NCI-H1694 treated with DMSO at 0.1 percent for 48 hours (cell line): ENCODE results near the gene ERC2.
"Not testable (repeated sequence)": the region's sequence is repeated elsewhere in the genome, so short reads cannot be mapped to it uniquely, and the experiment has no call there.

Experiments used
- DNase-seq: peaks from one replicate; lab custom pipeline; 2025; lab: John Stamatoyannopoulos, UW

The ERC2 gene

DNA sequence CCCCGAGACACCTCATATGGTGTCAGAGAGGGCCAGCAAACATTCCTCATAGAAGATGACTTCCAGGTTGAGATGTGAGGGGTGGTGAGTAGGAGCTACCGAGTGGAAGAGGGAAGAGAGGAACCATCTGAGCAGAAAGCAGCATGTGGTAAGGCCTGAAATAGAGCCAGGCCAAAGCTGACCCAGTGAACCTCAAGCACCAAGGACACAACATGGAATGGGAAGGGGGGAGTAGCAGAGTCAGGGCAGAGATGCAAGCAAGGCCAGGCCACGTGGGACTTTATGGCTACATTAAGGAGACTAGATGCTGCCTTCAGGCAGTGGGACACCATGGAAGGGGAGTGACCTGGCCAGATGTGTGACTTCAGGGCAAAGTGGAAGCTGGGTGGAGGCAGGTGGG lies 942.8 kb downstream of the ERC2 start:
- DNase-seq = no peak

DNA sequence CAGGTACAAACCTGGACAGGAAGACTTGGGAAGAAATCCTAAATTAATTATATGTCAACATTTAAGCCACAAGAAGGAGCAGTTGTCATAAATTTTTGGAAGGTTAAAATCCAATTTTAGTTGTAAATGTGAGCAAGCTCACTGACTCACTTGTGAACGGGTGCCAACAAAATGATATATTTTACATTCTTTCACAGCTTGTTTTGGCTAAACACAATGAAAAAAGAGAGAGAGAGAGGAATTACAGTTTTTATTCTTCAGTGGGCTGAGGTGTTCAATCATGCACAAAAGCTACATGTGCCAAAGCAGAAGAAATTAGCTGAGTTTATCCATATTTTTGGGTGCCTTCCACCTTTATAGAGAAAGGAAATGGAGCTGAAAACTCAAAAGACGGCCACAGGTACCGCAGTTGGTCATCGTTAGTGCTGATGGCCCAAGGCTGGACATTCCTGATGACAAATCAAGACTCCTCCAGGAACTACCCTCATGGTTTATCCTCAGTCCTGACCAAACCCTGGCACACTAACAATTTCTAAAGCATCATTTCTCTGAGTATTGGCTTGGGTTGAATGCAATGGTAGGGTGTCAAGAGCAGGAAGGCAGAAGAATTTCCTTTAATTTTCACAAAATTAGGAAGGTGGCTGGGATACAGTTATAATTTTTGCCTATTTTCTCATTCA lies 943.6 kb downstream of the ERC2 start:
- DNase-seq = no peak

DNA sequence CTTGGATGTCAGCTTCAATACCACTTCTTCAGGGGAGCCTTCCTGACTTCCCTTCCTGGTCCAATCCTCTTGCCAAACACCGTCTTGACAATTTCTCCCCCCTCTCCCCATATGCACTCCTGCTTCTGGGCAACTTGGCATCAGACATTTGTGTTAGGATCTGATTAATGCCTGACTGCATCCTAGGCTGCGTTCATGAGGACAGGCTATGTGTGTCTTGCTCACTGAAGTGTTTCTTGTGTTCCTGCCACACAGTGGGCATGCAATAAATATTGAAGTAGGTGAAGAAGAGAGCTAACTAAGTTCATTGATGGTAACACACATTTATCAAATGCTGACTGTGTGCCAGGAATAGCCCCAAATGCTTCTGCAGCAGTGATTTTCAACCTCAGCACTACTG lies 944.8 kb downstream of the ERC2 start:
- no peak for DNase-seq

DNA sequence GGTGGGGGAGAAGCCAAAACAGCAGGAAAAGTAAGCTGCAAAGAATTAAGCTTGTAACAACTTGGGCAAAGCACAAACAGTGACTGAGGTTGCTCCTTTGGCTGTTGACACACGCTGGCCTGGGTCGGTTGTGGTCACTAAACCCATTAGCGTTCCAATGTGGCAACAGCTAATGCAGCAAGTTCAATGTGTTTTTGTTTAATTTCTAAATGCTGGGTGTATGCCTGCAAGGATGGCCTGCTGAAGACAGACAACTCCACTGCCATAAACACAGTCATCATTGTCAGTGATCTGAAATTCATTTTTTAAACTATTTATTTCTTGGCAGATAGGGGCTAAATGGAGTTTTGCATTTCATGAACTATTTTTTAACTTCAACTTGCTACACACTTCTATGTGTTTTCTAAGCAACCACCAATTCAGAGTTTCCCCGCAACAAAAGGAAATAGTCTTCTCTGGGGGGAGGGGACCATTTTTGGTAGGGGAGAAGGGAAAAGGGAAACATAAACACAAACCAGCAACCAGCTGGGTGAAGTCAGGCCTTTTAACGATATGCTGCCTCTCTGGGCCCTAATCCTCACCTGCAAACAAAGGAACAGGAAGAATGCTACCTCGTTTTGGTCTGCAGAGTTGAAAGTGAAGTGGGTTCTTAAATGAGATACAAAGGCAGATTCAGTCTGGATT lies 946.4 kb downstream of the ERC2 start:
- no peak for DNase-seq

DNA sequence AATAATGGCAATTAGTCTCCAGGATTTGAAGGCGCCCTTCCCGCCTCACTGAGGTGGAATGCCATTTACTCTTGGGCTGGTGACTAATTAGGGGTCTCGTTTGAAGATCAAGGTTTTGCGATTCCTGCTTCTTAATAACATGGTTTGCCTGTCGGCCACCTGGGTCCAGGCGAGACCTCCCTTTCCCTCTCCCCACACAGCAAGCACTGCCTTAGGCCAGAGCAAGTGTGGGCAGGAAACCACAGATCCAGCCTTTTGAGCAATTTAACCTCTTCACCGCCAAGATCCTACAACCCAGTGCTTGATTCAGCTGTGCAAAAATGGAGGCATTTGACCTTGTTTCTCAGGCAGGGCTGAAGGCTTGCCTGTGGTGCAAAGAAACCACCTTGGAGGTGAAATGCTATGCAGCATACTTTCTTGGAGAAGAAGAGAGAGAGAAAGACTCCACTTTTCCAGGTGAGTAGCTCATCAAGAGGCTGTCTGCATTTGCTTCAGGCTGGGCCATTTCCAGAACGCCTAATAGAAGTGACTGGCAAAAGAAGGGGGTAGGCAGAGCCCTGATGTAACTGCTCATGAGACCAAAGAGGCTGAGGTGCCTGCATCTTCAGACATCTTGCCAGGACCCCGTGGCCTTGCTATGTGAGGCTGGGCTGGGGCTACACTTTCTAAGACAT lies 947.1 kb downstream of the ERC2 start:
- DNase-seq = no peak

DNA sequence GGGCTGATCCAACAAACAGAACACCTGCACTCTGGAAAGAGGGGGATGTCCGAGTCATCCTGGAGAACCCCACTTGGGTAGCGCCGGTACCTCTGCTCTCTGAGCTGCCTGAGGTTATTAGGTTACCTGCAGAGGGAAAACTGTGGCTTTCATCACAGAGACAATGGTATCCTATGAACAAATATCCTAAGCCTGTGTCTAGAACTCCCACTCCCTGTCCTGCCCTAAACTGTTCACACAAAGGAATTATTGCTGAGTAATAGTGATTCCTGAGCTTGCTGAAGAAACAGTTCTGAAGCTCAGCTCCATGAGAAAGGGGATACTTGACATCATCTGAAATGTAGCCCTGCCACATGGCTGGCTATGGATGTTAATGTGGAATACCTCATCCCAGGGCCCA lies 949.2 kb downstream of the ERC2 start:
- no peak for DNase-seq

DNA sequence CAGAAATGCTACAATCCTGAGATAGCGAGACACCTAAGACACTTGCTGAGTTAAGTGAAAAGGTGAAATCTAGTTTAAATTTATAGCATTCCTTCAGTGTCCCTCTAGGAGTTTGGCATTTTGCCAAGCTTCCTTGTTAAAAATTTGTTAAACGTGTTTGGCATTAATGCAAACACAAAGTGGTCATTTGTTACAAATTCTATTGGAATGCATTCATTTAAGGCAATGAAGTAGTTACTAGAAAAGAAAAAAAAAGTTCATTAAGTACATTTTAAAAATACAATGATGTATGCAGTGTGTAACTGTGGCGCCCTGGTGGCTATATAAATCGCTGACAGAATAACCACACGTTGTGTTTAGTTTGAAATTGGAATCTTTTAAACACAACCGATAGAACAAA lies 949.8 kb downstream of the ERC2 start:
- DNase-seq = no peak

DNA sequence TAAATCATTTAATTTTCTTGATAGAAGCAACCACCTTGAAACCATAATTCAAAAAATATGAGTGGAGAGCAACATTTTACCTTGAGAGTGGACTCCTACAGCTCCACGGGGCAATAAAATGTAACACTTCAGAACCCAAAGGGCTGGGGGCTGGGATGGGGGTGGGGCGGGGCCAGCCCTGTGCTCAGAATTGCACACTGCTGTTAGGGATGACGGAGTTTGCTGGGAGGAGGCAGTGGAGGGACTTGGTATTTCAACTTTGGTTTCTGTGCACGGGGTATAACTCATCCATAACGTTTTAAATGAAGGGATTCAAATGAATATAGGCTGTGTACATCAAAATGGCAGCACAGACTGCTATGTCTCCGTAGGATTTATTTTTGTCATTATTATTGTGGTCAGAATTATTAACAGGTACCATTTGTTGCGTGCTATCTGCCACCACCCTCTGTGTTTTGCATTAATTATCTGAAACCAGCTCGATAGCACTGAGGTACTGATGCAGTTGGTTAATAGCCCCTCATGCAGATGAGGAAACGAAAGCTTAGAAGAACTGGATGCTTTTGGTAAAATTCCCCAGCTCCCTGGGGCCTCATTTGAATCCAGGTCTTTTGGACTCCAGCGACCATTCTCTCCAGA lies 951.8 kb downstream of the ERC2 start:
- DNase-seq = no peak

DNA sequence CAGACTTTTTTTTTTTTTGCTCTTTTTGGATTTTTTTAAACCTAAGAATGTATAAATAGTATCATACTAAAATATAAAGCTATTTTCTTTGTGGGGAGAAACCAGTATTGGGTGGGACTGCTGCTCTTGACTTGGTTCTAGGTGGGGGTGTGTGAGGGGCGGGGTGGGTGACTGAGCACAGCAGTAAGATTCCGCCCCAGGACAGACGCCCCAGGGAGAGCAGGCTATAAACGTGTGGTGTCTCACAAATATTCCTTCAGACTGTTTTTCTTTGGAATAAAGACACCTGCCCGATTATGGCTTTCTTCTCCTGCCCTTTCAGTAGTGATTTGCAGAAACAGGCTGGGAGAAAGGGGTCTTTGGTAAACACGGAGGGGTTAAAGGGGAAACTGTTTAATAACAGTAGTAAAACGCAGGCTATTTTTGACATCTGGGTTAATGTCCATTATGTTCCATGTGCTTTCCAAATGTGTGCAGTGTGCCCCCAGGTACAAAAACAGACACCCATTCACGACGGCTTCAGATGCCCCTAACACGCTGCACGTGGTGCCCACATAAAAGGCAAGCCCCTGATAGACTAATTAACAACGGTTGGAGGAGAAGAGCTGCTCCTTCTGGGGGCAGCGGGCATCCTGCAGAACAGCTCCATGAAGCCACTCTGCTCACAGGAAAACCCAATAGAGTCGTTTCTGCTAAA lies 952.6 kb downstream of the ERC2 start:
- DNase-seq = no peak

DNA sequence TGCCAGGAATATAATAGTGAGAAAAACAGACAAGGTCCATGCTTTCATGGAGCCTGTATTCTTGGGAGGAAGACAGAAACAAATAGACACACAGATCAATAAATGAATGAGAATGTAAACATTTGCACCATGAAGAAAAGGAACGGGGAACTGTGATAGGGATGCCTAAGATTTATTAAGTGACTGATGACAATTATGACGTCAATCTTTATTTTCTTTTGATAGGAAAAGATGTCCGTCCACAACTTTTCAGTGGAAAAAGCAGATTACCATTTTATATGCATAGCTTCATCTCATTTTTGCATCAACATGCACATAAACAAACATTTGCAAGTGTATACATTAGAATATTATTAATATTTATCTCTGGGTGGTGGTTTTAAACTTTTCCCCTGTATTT lies 953.3 kb downstream of the ERC2 start:
- no peak for DNase-seq

DNA sequence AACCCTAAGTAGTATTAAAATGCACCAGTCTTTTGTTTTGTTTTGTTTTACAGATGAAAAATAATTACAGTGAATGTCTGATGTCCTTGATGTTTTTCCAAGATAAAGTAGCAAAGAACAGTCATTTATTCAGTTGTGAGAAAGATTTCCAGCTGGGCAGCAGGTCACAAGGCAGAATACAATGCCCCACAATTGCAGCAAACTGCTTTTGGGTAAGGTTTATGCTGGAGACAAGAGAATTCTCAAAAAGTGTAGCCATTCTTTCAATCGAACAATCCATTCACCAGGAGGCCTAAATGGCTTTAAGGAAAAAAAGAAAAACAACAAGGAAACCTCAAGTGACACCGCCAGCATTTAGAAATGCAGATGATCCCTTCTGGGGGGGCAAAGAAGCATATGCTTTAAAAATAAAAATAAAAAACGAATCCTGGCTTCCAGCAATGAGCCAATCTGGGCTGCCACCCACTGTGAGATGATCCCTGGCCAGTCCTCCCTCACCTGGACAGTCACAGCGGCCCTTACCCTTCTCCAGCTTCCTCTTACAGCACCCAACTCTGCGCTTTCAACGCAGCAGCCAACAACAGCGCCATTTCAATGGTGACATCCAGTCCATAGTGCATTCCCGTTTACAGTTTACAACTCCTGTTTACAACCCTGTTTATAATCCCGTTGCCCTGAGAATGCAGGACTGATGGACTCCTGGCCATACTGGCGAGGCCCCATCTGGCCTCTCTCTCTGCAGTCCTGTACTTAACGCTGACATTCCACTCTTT lies 955.5 kb downstream of the ERC2 start:
- DNase-seq = no peak

DNA sequence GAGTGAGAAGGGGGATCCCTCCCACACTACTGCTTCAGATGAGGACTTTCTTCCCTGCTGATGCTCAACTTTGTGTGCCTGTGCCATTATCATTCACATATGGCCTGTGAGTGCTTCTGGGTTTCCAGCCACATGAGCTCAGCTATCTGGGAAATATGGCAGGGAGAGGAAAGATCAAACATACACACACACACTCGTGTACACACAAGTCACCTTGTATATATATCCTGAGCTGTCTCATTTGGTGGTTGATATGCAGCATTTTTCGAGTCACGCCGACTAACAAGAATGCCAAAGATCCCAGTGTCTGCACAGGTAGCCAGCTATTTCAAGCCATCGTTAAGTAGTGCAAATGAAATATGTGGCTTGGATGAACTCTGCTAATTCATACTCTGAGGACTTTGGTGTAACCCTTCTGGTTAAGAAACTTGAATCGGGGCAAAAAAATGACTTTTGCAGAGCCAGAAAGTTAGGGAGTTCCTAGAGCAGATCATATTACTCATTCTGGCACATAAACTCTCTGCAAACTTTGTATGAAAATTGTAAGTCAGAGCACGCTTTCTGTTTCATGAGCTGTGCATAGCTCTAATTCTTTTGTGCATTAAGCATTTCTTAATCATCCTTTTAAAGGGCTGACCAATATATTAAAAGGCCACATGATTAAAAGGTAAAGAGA lies 956.2 kb downstream of the ERC2 start:
- no peak for DNase-seq

DNA sequence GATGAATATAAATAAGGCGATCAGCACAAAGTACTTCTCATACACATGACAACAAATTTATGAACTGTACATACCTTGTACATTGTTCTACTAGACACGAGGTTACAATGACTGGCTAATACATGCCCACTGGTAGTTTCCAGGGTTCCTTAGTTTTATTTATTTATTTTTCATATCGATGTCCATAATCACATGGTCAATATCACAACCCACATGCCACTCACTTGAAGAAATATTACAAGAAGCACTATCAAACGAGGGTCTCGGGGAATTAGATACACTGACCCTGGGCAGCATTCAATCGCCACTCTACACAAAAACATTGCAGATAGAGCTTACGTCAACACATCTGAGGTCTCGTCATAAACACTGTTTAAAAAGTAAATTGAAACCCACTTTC lies 959.9 kb downstream of the ERC2 start:
- DNase-seq = no peak

DNA sequence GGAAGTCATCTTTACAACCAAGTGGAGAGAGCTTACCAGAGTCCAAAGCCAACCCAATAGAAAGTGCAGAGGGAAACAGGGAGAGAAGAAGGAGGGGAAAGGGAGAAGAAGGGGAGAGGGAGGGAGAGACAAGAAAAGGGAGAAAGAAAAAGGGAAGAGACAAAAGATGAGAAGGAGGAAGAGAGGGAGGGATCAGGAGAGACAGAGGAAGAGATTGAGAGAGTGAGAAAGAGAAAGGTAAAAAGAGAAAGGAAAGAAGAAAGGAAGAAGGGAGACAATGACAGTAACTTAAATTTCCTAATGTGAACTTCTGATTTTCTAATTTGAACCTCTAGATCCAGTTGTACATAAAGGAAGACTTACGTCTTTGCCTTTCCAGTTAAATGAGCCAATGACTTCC lies 960.5 kb downstream of the ERC2 start:
- no peak for DNase-seq

DNA sequence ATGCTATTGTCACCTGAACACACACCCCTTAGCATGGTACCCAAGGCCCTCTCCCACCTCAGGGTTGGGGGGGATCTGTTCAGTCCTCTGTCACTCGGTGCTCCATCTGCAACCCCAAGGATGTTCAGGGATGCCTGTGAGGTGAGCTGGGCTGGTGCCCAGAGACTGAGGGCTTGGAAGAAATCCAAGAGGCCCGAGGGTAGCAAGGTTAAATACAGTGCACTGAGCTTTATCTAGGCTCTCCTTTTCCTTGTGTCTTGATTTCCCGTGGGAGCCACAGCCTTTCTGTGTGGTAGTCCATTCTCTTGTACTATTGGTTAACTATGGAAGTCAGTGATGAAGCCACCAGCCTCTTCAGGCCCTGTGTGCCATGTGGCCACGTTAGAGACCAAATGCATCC lies 962.5 kb downstream of the ERC2 start:
- no peak for DNase-seq

DNA sequence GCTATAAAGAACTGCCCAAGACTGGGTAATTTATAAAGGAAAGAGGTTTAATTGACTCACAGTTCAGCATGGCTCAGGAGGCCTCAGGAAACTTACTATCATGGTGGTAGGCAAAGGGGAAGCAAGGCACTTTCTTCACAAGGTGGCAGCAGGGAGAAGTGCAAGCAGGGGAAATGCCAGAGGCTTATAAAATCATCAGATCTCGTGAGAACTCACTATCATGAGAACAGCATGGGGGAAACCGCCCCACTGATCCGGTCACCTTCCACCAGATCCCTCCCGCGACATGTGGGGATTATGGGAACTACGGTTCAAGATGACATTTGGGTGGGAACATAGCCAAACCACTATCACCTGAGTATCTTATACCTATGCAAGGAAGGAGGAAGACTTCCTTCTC lies 963.2 kb downstream of the ERC2 start:
- not testable (repeated sequence) for DNase-seq

DNA sequence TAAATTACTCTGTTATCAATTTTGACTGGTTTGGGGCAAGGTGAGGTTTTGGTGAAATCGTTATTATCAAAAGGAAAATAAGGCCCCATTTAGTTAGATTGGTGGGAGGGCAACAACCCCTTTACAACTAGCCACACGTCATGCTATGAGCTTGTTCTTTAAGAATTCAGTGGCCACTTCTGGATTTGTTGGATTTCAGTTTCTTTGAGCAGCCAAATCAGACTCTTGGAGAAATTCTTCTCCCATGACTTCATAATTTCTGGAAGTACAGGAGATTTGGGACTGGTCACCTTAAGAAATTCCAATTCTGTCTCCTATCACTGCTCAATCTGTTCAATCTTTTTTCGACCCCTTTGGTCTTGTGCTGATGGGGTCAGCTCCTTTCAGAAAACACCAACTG lies 966.4 kb downstream of the ERC2 start:
- DNase-seq = no peak

DNA sequence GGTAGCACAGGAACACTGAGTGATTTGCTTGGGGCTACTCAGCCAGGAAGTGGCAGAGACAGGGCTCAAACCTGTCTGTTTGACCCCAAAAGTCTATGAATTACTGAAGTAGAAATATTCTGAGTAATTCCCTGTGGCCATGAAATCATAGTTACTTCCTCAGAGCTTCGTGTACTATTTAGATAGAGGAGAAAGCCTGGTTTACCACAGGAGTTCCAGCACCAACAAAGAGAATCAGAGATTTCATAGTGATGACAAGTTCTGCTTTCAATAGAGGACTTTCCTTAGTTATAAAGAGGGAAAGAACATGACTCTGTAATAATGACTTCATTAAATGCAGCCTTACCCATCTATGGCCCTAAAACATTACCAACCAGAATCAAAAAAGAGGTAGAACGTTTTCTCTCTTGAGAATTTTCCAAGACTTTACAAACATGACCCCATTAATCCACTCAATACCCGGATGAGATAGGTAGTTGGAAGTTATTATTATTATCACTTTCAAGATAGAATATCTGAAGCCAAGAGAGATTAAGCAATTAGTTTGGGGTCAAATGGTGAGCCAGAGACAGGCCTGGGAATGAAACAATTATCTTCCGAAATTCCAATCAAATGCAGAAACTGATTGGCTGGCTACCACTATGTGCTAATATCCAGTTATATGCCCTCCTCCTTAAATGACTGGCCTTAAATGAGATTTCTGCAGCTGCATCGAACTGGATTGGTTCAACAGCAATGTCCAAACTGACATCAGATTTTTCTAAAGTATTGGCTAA lies 967.5 kb downstream of the ERC2 start:
- no peak for DNase-seq

DNA sequence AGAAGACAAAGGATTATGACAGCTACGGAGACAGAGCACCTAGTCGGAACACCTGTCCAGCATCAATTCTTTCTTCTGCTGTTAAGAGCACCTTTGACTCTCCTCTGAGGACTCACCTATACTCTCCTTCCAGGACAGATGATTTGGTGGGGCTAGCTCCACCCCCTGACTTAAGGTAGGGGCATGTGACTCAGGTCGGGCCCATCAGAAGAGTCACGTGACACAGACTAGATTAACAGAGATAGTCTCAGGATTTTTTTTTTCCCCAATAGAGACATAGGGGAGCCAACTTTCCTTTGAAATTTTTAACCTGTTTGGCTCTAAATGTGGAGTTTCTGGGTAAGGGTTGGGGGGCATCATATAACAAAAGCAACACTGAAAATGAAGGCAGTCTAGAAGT lies 969.7 kb downstream of the ERC2 start:
- no peak for DNase-seq

DNA sequence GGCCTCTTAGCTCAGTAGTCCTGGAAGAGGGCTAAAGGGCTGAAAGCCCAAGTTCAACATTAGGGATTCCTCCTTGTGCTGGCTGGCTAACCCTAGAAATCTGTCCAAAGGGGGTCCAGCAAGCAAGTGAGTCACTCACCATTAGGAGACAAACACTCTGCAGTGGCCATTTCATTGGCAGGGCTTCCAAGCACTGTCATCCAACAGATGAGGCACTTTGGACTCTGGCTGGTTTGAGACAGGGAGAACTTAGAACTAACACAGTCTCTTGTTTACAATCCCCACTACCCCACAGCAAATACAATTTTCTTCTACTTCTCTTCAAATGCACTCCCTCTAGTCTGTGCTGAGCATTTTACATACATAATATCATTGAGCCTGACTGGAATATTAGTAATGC lies 971.0 kb downstream of the ERC2 start:
- DNase-seq = no peak
